ENCODE results near the gene PABPN1. TPM values are rescaled to one million over a fixed set of nuclear protein-coding genes. Genes with fewer than 3 reads are reported as not detected.

Gene PABPN1
- total and polyA plus RNA-seq, 2 of the 13 experiments (the other 11 are each of a cell fraction or from before 2014, with no cell fraction given): 233 to 524 TPM

GRCh38 chr14:23326491-23327332 is 5.5 kb downstream of the PABPN1 start (continued):
- TF ChIP-seq ZNF709 (CRISPR knock-in tag; IDR thresholded peaks at IDR 0.05) (no peak), ZNF839 (CRISPR knock-in tag; IDR thresholded peaks at IDR 0.05; ENCODE audit: borderline replicate concordance) (no peak), ZNF629 (CRISPR knock-in tag; conservative IDR thresholded peaks at IDR 0.05) (no peak), PBX2 (CRISPR knock-in tag; IDR thresholded peaks at IDR 0.05) (no peak), ZNF780A (CRISPR knock-in tag; IDR thresholded peaks at IDR 0.05) (no peak), E2F1 (CRISPR knock-in tag; IDR thresholded peaks at IDR 0.05) (no peak), TAF1 (CRISPR knock-in tag; IDR thresholded peaks at IDR 0.05) (no peak), SNAI1 (CRISPR knock-in tag; IDR thresholded peaks at IDR 0.05; ENCODE audit: borderline replicate concordance) (peak; percentile 24; the same call in 1 of the 2 replicates), ARID2 (CRISPR knock-in tag; IDR thresholded peaks at IDR 0.05; ENCODE audit: borderline replicate concordance) (no peak), ZNF367 (CRISPR knock-in tag; IDR thresholded peaks at IDR 0.05; ENCODE audit: borderline replicate concordance) (no peak), RCOR2 (CRISPR knock-in tag; IDR thresholded peaks at IDR 0.05) (no peak), POLR2AphosphoS5 (IDR thresholded peaks at IDR 0.05; ENCODE audit: low read depth, low read length) (peak; percentile 81), ZNF577 (CRISPR knock-in tag; IDR thresholded peaks at IDR 0.05; ENCODE audit: borderline replicate concordance, low read depth) (no peak), ARHGAP35 (CRISPR knock-in tag; IDR thresholded peaks at IDR 0.05; ENCODE audit: borderline replicate concordance) (no peak), PHB2 (IDR thresholded peaks at IDR 0.05; ENCODE audit: partially characterized antibody) (no peak), FOXK2 (IDR thresholded peaks at IDR 0.05) (no peak), MIXL1 (CRISPR knock-in tag; IDR thresholded peaks at IDR 0.05) (0 out of 2 replicates have a peak, but pooled peaks have one; percentile 5), NFAT5 (CRISPR knock-in tag; IDR thresholded peaks at IDR 0.05) (no peak), MAFG (CRISPR knock-in tag; IDR thresholded peaks at IDR 0.05) (no peak), SYNCRIP (IDR thresholded peaks at IDR 0.05; ENCODE audit: insufficient read depth, low read depth, low read length) (no peak)
